ENCODE results near the gene NKX1-2.
A peak's percentile ranks its signal among the peaks of the same experiment; 100 is the strongest.
"Not testable (repeated sequence)": the region's sequence is repeated elsewhere in the genome, so short reads cannot be mapped to it uniquely, and the experiment has no call there.

NKX1-2 gene

GRCh38 chr10:124449170-124450011 lies 444 bp downstream of the NKX1-2 start:
- DNase-seq, result no peak

GRCh38 chr10:124448696-124449169 lies 1.1 kb downstream of the NKX1-2 start:
- DNase-seq, result no peak

GRCh38 chr10:124447751-124448466 lies 1.9 kb downstream of the NKX1-2 start:
- DNase-seq, result no peak

GRCh38 chr10:124446830-124447750 lies 2.7 kb downstream of the NKX1-2 start:
- no peak for DNase-seq

- DNase-seq, result not testable (repeated sequence)
These were observed 8.1 kb downstream of the NKX1-2 start for GRCh38 chr10:124441694-124442093.

GRCh38 chr10:124436191-124436638 lies 13.6 kb downstream of the NKX1-2 start:
- no peak for DNase-seq

- DNase-seq, result not testable (repeated sequence)
These were observed 14.2 kb downstream of the NKX1-2 start for GRCh38 chr10:124435683-124436082.

GRCh38 chr10:124433461-124433860 lies 16.4 kb downstream of the NKX1-2 start:
- no peak for DNase-seq

GRCh38 chr10:124430077-124430476 lies 19.8 kb downstream of the NKX1-2 start:
- DNase-seq, result no peak

- DNase-seq, result no peak
These were observed 20.3 kb downstream of the NKX1-2 start for GRCh38 chr10:124429576-124429975.

- no peak for DNase-seq
These were observed 21.5 kb downstream of the NKX1-2 start for GRCh38 chr10:124428207-124428777.

- DNase-seq, result no peak
These were observed 24.4 kb downstream of the NKX1-2 start for GRCh38 chr10:124425227-124425962.

- no peak for DNase-seq
These were observed 26.0 kb downstream of the NKX1-2 start for GRCh38 chr10:124423813-124424212.

- DNase-seq, result no peak
These were observed 27.1 kb downstream of the NKX1-2 start for GRCh38 chr10:124422742-124423141.

GRCh38 chr10:124420254-124420653 lies 29.6 kb downstream of the NKX1-2 start:
- DNase-seq, result no peak

- DNase-seq, result no peak
These were observed 30.2 kb downstream of the NKX1-2 start for GRCh38 chr10:124419635-124420034.

- peak; percentile 97 for DNase-seq
These were observed 30.9 kb downstream of the NKX1-2 start, which contains the start of gene OAT for GRCh38 chr10:124418726-124419501. OAT (minus strand) TSS chr10:124418923; CDS start chr10:124412171, 6,752 bp downstream.

GRCh38 chr10:124417895-124418725 lies 31.7 kb downstream of the NKX1-2 start:
- DNase-seq, result peak; percentile 50

GRCh38 chr10:124416733-124417132 lies 33.1 kb downstream of the NKX1-2 start:
- DNase-seq, result no peak

GRCh38 chr10:124415210-124415609 lies 34.6 kb downstream of the NKX1-2 start:
- no peak for DNase-seq
